ENCODE results near the gene MAP3K20.

Gene MAP3K20

GRCh38 chr2:173146590-173146989 is 70.9 kb downstream of the MAP3K20 start:
- ChIA-PET POLR2A (no interaction called here), CTCF (interaction anchor here (1.0 kb wide), 1 partner anchor 50 kb away, joined by 3 read pairs; no protein-coding TSS in a partner anchor)
- DNase-seq (ENCODE audit: extremely low spot score) = no peak
- TF ChIP-seq CTCF (IDR thresholded peaks at IDR 0.05; ENCODE audit: control extremely low read depth, extremely low read depth, low read depth, missing control alignments) = no peak

- POLR2A ChIA-PET = no interaction called here
Measured at GRCh38 chr2:173148520-173148919, 72.9 kb downstream of the MAP3K20 start.

GRCh38 chr2:173149491-173149890 is 73.8 kb downstream of the MAP3K20 start:
- ChIA-PET CTCF (interaction anchor here (0.6 to 1.7 kb wide), 3 partner anchors 13 to 30 kb away, joined by 3 read pairs; no protein-coding TSS in a partner anchor), POLR2A (no interaction called here)
- TF ChIP-seq CTCF (IDR thresholded peaks at IDR 0.05; ENCODE audit: control extremely low read depth, extremely low read depth, low read depth, missing control alignments) = no peak
- DNase-seq (ENCODE audit: extremely low spot score) = peak; percentile 61

More at GRCh38 chr2:173148520-173148919, 72.9 kb downstream of the MAP3K20 start:
- TF ChIP-seq CTCF (IDR thresholded peaks at IDR 0.05; ENCODE audit: control extremely low read depth, extremely low read depth, low read depth, missing control alignments) = no peak
- DNase-seq (ENCODE audit: extremely low spot score) = no peak
- CTCF ChIA-PET = interaction anchor here (0.8 to 1.7 kb wide), 2 partner anchors 30 to 122 kb away, joined by 3 read pairs; no protein-coding TSS in a partner anchor

- CTCF ChIA-PET = interaction anchor here (1.0 to 1.7 kb wide), 4 partner anchors 13 to 31 kb away, joined by 3 to 4 read pairs (median 4); no protein-coding TSS in a partner anchor
- POLR2A ChIA-PET = no interaction called here
- DNase-seq (ENCODE audit: extremely low spot score) = no peak
- TF ChIP-seq CTCF (IDR thresholded peaks at IDR 0.05; ENCODE audit: control extremely low read depth, extremely low read depth, low read depth, missing control alignments) = no peak
Measured at GRCh38 chr2:173150087-173150486, 74.4 kb downstream of the MAP3K20 start.

GRCh38 chr2:173150963-173151362 is 75.3 kb downstream of the MAP3K20 start:
- ChIA-PET CTCF (interaction anchor here (0.7 to 1.5 kb wide), 9 partner anchors 9 to 501 kb away, joined by 3 to 7 read pairs (median 4); no protein-coding TSS in a partner anchor), POLR2A (no interaction called here)
- TF ChIP-seq CTCF (IDR thresholded peaks at IDR 0.05; ENCODE audit: control extremely low read depth, extremely low read depth, low read depth, missing control alignments) = no peak
- no peak for DNase-seq (ENCODE audit: extremely low spot score)

GRCh38 chr2:173151671-173152401 is 76.2 kb downstream of the MAP3K20 start:
- ChIA-PET CTCF (interaction anchor here (0.8 to 1.5 kb wide), 8 partner anchors 10 to 125 kb away, joined by 3 to 7 read pairs (median 4); no protein-coding TSS in a partner anchor), POLR2A (no interaction called here)
- DNase-seq (ENCODE audit: extremely low spot score) = peak; percentile 16
- no peak for TF ChIP-seq CTCF (IDR thresholded peaks at IDR 0.05; ENCODE audit: control extremely low read depth, extremely low read depth, low read depth, missing control alignments)
